ENCODE data around the gene MPDU1.
A peak's percentile ranks its signal among the peaks of the same experiment; 100 is the strongest.
"Not testable (repeated sequence)": the region's sequence is repeated elsewhere in the genome, so short reads cannot be mapped to it uniquely, and the experiment has no call there.

MPDU1 gene

DNA sequence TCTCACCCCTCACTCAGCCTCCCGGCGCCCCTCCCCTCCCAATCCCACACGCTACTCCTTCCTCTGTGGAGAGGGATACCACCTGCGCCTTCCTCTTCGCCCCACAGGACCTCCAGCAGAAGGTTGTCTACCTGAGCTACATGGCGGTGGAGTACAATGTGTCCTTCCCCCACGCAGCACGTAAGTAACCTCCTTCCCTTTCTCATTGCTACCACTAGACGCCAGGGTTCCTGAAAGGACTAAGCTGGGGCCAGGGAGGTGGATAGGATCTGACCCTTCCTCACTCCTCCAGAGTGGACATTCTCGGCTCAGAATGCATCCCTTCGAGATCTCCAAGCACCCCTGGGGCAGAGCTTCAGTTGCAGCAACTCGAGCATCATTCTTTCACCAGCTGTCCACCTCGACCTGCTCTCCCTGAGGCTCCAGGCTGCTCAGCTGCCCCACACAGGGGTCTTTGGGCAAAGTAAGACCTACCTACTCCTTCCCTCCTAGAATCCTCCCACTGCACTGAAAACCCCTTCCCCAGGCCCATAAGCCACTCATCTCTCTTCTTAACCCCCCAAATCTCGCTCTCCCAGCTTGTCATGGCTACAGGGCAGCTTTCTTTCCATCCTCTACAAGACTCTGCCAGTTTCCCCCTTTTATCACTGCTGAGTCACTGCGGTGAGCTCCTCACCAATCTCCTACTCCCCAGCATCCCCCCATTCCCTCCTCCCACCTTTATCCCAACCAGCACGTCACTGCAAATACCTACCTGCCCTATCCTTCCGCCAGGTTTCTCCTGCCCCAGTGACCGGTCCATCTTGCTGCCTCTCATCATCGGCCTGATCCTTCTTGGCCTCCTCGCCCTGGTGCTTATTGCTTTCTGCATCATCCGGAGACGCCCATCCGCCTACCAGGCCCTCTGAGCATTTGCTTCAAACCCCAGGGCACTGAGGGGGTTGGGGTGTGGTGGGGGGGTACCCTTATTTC is 2.8 kb upstream of the MPDU1 start:
- peak; percentile 85 for DNase-seq (ENCODE audit: low spot score)

DNA sequence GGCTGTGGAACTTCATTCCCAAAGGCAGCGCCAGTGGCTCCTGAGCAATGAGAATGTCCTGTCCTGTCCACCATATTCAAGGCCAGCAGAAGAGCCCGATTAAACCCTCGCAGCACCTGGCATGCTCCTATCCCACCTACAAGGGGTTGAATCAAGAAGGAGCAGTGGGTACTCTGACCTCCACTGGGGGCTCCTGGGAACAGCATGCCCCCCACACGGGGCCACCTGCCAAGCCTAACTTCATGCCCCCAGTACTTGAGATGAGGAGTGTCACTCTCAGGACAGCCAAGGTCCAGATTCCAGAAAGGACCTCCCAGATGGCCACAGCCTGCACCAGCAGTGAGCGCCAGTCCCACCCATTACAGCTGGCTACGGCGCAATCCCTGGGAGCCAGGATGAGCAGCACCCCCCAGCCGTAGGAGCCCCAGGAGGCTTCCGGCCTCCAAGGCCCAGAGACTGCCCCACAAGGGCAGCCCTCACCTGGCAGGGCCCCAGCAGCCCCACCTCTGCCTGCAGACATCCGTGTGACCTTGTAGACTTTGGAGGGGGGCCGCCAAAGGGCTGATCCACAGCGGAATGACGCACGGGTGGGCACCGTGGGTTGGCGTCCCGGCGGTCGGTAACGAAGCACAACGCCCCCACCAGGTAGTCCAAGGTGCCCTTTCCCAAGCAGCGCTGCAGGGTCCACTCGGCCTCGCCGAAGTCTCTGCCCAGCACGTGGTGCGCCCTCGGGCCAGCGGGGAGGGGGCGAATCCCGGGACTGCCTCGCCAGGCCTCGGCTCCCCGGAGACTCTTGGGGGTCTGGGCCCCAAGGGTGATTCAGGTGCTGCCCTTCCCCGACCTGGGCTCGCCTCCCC is 1.0 kb upstream of the MPDU1 start:
- peak; percentile 77 for DNase-seq (ENCODE audit: low spot score)

GRCh38 chr17:7586673-7587419 is 3.2 kb downstream of the MPDU1 start:
- DNase-seq (ENCODE audit: low spot score) = peak; percentile 48

DNA sequence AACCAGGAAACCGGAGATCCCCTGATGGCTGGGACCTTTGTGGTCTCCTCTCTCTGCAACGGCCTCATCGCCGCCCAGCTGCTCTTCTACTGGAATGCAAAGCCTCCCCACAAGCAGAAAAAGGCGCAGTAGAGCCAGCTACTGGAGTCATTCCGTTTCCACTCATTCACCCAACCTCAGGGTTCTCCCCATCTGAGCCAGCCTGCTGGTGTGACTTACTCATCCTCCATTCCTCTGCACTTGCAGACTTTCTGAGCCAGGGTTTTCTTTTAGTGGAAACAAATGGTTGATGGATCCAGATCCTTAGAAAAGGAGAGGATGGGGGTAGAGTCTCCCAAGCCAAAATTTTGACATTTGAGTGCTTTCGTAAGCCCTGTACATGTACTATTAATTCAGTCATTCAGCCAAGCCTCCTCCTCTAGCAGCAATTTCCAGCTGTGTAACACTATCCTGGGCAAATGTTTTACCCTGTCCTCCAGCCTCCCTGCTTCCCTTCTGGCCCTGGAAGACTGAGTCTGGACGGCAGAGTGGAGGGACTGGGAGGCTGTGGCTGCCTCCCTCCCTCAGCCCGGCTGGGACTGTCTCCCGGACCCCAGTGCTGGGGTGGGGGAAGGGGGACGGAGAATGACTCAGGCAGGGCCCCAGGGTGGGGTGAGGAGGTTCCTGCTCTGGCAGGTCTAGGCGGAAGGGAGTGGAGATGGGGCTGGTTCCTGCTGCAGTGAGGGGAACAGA is 3.9 kb downstream of the MPDU1 start:
- DNase-seq (ENCODE audit: low spot score) = peak; percentile 66

DNA sequence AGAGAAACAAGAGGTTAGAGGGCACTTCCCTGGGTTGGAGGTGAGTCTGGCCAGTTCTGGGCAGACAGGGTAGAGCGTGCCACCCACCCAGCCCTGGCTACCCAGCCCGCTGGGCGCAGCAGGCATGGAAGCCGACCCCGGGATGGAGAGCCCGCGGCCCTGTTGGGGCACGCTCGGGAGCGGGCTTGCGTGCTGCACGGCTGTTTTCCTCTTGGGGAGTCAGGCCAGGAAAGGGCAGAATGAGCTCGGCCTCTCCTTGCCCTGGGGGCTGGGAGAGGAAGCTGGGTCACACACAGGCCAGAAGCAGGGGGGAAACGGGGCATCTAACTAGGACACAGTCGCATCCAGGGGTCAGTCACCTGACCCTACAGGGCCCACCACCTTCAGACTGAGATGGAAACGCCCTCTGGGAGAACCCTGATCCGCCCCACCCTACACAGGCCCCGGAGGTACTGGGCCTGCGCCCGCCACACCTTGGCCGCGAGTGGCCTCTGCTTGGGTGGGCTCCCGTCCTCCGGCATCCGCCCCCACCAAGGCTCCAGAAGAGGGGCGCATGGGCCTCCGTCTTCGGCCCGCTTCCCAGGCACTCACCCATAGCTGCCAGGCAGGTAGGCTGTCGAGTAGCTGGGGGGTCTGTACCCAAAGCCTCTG is 5.0 kb downstream of the MPDU1 start:
- DNase-seq (ENCODE audit: low spot score) = no peak

GRCh38 chr17:7589204-7589868 is 5.7 kb downstream of the MPDU1 start:
- no peak for DNase-seq (ENCODE audit: low spot score)

DNA sequence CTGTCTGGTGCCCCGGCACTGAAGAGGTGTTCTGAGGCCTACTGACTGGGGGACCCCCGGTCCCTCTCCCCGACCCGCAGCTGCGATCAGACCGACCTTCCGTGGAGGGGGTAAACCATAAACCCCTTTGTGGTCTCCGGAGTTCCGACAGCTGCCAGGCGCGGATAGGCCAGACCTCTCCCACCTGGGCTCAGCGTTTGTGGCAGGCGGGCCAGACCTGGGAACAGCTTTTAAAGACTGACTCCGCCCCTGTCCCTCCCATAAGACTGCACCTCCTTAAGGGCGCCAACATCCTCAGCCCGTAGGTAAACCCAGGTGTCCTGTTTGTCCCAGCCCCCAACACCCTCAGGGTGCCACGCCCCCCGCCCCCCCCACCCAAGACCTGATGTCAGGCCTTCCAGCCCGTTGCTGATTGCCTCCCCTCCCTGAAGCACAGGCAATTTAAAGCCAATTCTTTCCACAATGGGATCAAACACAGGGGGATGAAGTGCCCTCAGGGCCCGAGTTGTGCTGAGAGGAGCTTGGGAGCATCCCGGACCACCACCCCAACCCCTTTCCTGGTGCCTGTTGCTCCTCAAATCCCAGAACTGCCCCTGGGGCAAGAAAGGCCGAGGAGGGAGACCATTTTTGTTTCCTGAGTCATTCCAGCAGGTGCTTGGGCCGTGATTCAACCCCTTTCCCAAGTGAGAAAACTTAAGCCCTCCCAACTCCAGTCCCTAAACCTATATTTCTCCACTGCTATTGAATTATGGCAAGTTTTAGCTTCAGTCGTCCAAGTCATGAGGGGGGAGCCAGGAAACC is 6.4 kb downstream of the MPDU1 start, which contains the start of gene SOX15:
Gene SOX15, minus strand, starts transcription at position 204 of the 801 bp plus-strand sequence. CDS start 418 bp downstream, outside the sequence.
- DNase-seq (ENCODE audit: low spot score) = no peak

GRCh38 chr17:7590743-7591142 is 7.1 kb downstream of the MPDU1 start:
- DNase-seq (ENCODE audit: low spot score) = peak; percentile 44

DNA sequence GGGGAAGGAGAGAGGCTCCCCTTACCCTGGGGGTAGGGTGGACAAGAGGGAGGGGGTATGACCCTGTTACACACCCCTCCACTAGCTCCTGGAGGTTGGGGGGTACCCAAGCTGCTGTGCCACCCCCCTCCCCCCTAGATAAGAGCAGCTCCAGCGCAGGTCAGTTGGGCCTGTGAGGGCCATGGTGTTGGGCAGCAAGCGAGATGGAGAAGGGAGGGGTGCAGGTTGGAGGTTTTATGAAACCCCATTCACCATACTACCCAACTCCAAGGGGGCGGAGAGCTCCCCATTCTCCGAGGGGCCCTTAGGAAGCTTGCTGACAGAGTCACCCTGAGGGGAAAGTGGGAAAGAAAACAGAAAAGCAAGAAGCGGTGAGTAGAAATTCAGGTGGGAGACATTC is 7.9 kb downstream of the MPDU1 start:
- no peak for DNase-seq (ENCODE audit: low spot score)

GRCh38 chr17:7592422-7593021 is 8.9 kb downstream of the MPDU1 start:
- DNase-seq (ENCODE audit: low spot score) = no peak

DNA sequence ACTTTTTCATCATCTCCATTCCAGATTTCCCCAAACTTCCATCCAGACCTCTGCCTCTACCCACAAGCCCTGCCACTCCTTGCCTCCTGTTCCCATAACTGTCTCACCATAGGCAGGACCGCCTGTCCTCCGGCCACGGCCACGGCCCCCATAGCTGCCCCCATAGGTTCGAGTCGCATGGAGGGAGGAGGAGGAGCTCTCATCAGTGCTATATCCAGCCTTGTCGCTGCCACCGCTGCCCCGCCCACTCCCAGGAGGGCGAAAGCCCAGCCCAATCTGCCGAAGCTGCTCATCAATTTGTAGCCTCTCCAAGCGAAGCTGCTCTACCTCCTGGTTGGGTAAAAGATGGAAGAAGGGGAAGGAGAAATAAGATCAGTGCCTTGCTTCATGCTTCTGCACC is 9.6 kb downstream of the MPDU1 start:
- no peak for DNase-seq (ENCODE audit: low spot score)

DNA sequence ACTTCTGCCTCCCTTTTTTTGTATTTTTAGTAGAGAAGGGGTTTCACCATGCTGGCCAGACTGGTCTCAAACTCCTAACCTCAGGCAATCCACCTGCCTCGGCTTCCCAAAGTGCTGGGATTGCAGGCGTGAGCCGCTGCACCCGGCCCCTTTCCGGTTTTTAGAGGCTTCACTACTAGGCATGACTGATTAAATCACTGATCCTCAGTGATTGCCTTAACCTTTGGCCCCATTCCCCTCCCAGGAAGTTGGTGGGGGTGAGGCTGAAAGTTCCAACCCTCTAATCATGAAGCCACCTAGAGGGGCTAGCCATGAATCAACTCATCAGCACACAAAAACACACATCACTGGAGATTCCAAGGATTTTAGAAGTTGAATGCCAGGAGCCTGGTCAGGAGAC is 13.9 kb downstream of the MPDU1 start:
- DNase-seq (ENCODE audit: low spot score) = not testable (repeated sequence)

- DNase-seq (ENCODE audit: low spot score) = no peak
Observed at GRCh38 chr17:7606280-7606679, 22.6 kb downstream of the MPDU1 start.

DNA sequence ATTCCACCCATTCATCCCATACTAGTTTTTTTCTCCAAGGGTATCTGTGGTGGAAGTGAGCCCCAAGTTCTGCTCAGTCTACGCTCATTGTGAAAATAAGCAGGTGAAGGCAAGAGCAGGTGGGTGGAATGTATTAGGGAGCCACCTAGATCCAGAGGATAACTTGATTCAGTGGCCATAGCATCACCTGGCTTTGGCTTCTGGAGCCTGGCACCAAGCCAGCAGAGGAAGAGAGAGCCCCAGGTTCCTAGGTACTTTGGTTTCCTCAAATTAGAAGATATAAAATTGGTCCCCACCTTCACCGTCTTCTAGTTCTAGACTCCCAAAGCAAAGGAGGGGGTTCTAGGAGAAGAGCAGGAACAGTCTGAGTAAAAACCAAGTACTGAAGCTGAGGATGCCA is 27.0 kb downstream of the MPDU1 start:
- DNase-seq (ENCODE audit: low spot score) = no peak

- no peak for DNase-seq (ENCODE audit: low spot score)
Observed at GRCh38 chr17:7611635-7612293, 28.1 kb downstream of the MPDU1 start.

DNA sequence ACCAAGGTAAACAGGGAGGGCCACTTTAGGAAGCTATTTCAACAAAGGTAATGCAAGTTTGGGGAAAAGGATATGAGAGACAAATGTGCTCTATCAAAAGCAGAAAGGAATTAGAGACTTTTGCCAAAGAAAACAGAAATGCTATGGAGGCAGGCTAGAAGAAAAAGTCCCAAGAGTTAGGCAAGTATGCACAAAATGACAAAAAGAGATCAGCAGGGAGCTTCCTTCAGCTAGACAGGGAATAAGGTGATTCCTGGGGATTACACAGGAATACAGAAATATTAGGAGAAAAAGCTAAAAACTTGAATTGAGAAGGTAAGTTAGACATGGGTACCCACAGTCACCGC is 28.6 kb downstream of the MPDU1 start:
- no peak for DNase-seq (ENCODE audit: low spot score)

DNA sequence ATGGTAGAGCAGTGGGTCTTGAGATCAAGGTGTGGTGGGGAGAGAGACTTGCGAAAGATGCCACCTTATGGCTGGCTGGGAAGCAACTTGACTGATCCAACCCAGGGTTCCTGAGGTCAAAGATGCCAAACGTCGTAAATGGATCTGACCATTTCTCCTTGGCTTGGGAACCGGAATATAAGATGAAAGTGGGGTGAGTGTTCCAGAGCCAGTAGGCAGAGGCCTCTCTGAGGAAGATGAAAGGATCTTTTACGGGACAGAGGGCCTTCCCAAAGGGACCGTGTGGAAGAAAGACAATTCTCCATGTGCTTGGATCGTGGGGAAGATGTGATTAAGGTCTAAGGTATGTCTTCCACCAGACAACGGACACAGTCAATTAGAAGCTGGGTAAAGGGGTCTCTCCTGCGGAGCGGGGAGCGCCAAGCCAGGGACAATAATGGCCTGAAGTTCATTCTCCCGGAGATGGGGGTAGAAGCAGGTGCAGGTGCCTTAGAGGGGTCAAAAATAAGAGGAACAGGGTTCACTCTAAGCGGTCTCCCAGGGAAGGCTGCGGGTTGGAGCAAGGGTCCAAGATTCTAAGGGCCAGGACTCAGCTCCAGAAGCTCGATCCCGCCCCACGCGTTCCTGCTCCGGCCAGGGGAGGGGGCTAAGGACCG is 30.2 kb downstream of the MPDU1 start:
- peak; percentile 75 for DNase-seq (ENCODE audit: low spot score)
